ENCODE data around the gene PTER. TPM values are rescaled to one million over a fixed set of nuclear protein-coding genes. Genes with fewer than 3 reads are reported as not detected.

PTER gene
- total and polyA plus RNA-seq, 2 of the 4 experiments (the other 2 are of a cell fraction) = 1.9 to 5.0 TPM

- Histone ChIP-seq H3K4ac (ENCODE audit: low read depth, low read length) (no peak overlapping the region), H2AK5ac (ENCODE audit: low read depth, low read length) (no peak overlapping the region), H3K9ac (ENCODE audit: low read depth, low read length) (no peak overlapping the region), H2AK9ac (replicated peaks; ENCODE audit: low read depth, low read length, poor library complexity) (no peak overlapping the region), H3K9me3 (ENCODE audit: control insufficient read depth, insufficient read depth, low read length) (no peaks in the 10 kb centered on the region), H2BK5ac (ENCODE audit: low read depth, low read length, poor library complexity, severe bottlenecking) (no peak overlapping the region), H3K79me1 (ENCODE audit: low read depth in 1 of 2, low read length in 2 of 2) (no peaks in the 10 kb centered on the region), H2BK15ac (ENCODE audit: low read depth, low read length) (no peak overlapping the region), H3K23ac (ENCODE audit: low read depth, low read length) (no peak overlapping the region), H4K8ac (ENCODE audit: low read depth in 2 of 2, low read length in 2 of 2) (no peak overlapping the region), H4K5ac (ENCODE audit: low read depth, low read length) (no peak overlapping the region), H4K91ac (ENCODE audit: insufficient read depth, low read depth, low read length) (no peak overlapping the region), H3K4me2 (ENCODE audit: low read depth, low read length) (no peak overlapping the region), H3K18ac (ENCODE audit: low read depth, low read length) (no peak overlapping the region), H2BK120ac (ENCODE audit: low read depth, low read length) (no peak overlapping the region), H3K9me1 (ENCODE audit: insufficient read depth, low read length) (no peaks in the 10 kb centered on the region), H3K14ac (replicated peaks; ENCODE audit: low read depth, low read length) (no peak overlapping the region), H3K27me3 (ENCODE audit: control insufficient read depth, insufficient read depth, low read length) (no peaks in the 10 kb centered on the region), H2BK20ac (ENCODE audit: low read depth, low read length) (no peak overlapping the region), H4K20me1 (ENCODE audit: insufficient read depth, low read length) (no peaks in the 10 kb centered on the region), H3K27ac (ENCODE audit: insufficient read depth, low read length) (no peak overlapping the region), H3K36me3 (ENCODE audit: control insufficient read depth, insufficient read depth, low read length) (no peaks in the 10 kb centered on the region), H3K56ac (ENCODE audit: extremely low read depth, insufficient read depth, low read length) (no peak overlapping the region), H3K4me3 (ENCODE audit: insufficient read depth, low read depth, low read length) (no peak overlapping the region), H2AFZ (replicated peaks; ENCODE audit: low read length, poor library complexity) (no peak overlapping the region), H3K4me1 (ENCODE audit: control insufficient read depth, insufficient read depth, low read length) (no peaks in the 10 kb centered on the region)
- in situ Hi-C loops (cut with MboI; ENCODE audit: low sequenced_read_pairs) = no loop called here
- CTCF ChIA-PET = interaction anchor here (0.6 to 1.3 kb wide), 3 partner anchors 17 to 665 kb away, joined by 3 to 5 read pairs (median 4); no protein-coding TSS in a partner anchor
- ATAC-seq (ENCODE audit: low read depth) (no peak), DNase-seq (no peak)
- BruUV-seq (replicated peaks) = no TSS peak
- intact Hi-C loops (cut with micrococcal nuclease) = no loop called here
- dilution Hi-C loops (cut with HindIII; ENCODE audit: low sequenced_read_pairs, unreplicated experiment) = no loop called here
- TF ChIP-seq BHLHE40 (IDR thresholded peaks at IDR 0.05; ENCODE audit: low read depth, low read length) (no peak), MAZ (IDR thresholded peaks at IDR 0.05; ENCODE audit: borderline replicate concordance, low read depth, low read length) (no peak), MAFK (IDR thresholded peaks at IDR 0.05; ENCODE audit: low read depth, low read length) (no peak), CHD1 (IDR thresholded peaks at IDR 0.05; ENCODE audit: low read depth, low read length) (no peak), MXI1 (IDR thresholded peaks at IDR 0.05; ENCODE audit: borderline replicate concordance, low read depth, low read length) (no peak), RFX5 (IDR thresholded peaks at IDR 0.05; ENCODE audit: low read depth, low read length) (no peak), FOS (IDR thresholded peaks at IDR 0.05; ENCODE audit: low read depth, low read length) (no peak), NFE2L2 (IDR thresholded peaks at IDR 0.05; ENCODE audit: low read depth, low read length) (no peak), SMC3 (IDR thresholded peaks at IDR 0.05; ENCODE audit: low read depth, low read length) (no peak)
- TF ChIP-seq, protein P1, sequence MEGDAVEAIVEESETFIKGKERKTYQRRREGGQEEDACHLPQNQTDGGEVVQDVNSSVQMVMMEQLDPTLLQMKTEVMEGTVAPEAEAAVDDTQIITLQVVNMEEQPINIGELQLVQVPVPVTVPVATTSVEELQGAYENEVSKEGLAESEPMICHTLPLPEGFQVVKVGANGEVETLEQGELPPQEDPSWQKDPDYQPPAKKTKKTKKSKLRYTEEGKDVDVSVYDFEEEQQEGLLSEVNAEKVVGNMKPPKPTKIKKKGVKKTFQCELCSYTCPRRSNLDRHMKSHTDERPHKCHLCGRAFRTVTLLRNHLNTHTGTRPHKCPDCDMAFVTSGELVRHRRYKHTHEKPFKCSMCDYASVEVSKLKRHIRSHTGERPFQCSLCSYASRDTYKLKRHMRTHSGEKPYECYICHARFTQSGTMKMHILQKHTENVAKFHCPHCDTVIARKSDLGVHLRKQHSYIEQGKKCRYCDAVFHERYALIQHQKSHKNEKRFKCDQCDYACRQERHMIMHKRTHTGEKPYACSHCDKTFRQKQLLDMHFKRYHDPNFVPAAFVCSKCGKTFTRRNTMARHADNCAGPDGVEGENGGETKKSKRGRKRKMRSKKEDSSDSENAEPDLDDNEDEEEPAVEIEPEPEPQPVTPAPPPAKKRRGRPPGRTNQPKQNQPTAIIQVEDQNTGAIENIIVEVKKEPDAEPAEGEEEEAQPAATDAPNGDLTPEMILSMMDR (conservative IDR thresholded peaks at IDR 0.05; ENCODE audit: low read depth, low read length) = no peak
- TF ChIP-seq, protein P2, sequence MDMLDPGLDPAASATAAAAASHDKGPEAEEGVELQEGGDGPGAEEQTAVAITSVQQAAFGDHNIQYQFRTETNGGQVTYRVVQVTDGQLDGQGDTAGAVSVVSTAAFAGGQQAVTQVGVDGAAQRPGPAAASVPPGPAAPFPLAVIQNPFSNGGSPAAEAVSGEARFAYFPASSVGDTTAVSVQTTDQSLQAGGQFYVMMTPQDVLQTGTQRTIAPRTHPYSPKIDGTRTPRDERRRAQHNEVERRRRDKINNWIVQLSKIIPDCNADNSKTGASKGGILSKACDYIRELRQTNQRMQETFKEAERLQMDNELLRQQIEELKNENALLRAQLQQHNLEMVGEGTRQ (IDR thresholded peaks at IDR 0.05; ENCODE audit: low read depth, low read length) = no peak
- POLR2A ChIA-PET (ENCODE audit: unreplicated experiment) = no interaction called here
- WGBS, 2 experiments (ENCODE audit: extremely low coverage in 2 of 2, insufficient read length in 1 of 2) = no CpG with 5 or more reads among the region's 4 CpGs
These were observed 107.8 kb downstream of the PTER start for GRCh38 chr10:16544591-16544990.
